ENCODE measurements around the gene JMJD8. TPM values are rescaled to one million over a fixed set of nuclear protein-coding genes. Genes with fewer than 3 reads are reported as not detected.

JMJD8 gene
- total and polyA plus RNA-seq, 9 of the 15 experiments (the other 6 are each of a cell fraction or from before 2014, with no cell fraction given) = 1.2 to 50.6 (median 29.3) TPM

GRCh38 chr16:636206-637080 lies 47.7 kb downstream of the JMJD8 start, which contains the start of gene METTL26 (continued):
- 0 out of 2 replicates have a peak, but pooled peaks have one; percentile 52 for TF ChIP-seq RERE (CRISPR knock-in tag; IDR thresholded peaks at IDR 0.05; ENCODE audit: borderline replicate concordance)
- TF ChIP-seq SLC30A9 (CRISPR knock-in tag; IDR thresholded peaks at IDR 0.05) = no peak
- TF ChIP-seq, protein P1, sequence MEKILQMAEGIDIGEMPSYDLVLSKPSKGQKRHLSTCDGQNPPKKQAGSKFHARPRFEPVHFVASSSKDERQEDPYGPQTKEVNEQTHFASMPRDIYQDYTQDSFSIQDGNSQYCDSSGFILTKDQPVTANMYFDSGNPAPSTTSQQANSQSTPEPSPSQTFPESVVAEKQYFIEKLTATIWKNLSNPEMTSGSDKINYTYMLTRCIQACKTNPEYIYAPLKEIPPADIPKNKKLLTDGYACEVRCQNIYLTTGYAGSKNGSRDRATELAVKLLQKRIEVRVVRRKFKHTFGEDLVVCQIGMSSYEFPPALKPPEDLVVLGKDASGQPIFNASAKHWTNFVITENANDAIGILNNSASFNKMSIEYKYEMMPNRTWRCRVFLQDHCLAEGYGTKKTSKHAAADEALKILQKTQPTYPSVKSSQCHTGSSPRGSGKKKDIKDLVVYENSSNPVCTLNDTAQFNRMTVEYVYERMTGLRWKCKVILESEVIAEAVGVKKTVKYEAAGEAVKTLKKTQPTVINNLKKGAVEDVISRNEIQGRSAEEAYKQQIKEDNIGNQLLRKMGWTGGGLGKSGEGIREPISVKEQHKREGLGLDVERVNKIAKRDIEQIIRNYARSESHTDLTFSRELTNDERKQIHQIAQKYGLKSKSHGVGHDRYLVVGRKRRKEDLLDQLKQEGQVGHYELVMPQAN (IDR thresholded peaks at IDR 0.05; ENCODE audit: borderline replicate concordance) = peak; percentile 79; the same call in 1 of the 2 replicates
- TF ChIP-seq FOXM1 (IDR thresholded peaks at IDR 0.05; ENCODE audit: low read depth) = peak; percentile 82
- TF ChIP-seq FOXM1 (CRISPR knock-in tag; IDR thresholded peaks at IDR 0.05; ENCODE audit: low read depth) = no peak
- peak; percentile 44; the same call in 1 of the 2 replicates for TF ChIP-seq ZNF212 (CRISPR knock-in tag; IDR thresholded peaks at IDR 0.05)
- no peak for TF ChIP-seq ZFP1 (CRISPR knock-in tag; IDR thresholded peaks at IDR 0.05)
- peak; percentile 72 for TF ChIP-seq HNRNPLL (IDR thresholded peaks at IDR 0.05; ENCODE audit: low read depth, low read length, poor library complexity, severe bottlenecking)
- peak; percentile 90 for TF ChIP-seq NBN (IDR thresholded peaks at IDR 0.05; ENCODE audit: low read depth)
- peak; percentile 87 for TF ChIP-seq BDP1 (IDR thresholded peaks at IDR 0.05; ENCODE audit: insufficient read depth, insufficient read length)
- no peak for TF ChIP-seq NFYB (IDR thresholded peaks at IDR 0.05; ENCODE audit: extremely low read depth, insufficient read length)
- peak; percentile 69 for TF ChIP-seq EP300 (IDR thresholded peaks at IDR 0.05; ENCODE audit: low read length)
- TF ChIP-seq ZNF384 (IDR thresholded peaks at IDR 0.05; ENCODE audit: low read depth, low read length) = peak; percentile 47; the same call in 1 of the 2 replicates
- TF ChIP-seq, protein P2, sequence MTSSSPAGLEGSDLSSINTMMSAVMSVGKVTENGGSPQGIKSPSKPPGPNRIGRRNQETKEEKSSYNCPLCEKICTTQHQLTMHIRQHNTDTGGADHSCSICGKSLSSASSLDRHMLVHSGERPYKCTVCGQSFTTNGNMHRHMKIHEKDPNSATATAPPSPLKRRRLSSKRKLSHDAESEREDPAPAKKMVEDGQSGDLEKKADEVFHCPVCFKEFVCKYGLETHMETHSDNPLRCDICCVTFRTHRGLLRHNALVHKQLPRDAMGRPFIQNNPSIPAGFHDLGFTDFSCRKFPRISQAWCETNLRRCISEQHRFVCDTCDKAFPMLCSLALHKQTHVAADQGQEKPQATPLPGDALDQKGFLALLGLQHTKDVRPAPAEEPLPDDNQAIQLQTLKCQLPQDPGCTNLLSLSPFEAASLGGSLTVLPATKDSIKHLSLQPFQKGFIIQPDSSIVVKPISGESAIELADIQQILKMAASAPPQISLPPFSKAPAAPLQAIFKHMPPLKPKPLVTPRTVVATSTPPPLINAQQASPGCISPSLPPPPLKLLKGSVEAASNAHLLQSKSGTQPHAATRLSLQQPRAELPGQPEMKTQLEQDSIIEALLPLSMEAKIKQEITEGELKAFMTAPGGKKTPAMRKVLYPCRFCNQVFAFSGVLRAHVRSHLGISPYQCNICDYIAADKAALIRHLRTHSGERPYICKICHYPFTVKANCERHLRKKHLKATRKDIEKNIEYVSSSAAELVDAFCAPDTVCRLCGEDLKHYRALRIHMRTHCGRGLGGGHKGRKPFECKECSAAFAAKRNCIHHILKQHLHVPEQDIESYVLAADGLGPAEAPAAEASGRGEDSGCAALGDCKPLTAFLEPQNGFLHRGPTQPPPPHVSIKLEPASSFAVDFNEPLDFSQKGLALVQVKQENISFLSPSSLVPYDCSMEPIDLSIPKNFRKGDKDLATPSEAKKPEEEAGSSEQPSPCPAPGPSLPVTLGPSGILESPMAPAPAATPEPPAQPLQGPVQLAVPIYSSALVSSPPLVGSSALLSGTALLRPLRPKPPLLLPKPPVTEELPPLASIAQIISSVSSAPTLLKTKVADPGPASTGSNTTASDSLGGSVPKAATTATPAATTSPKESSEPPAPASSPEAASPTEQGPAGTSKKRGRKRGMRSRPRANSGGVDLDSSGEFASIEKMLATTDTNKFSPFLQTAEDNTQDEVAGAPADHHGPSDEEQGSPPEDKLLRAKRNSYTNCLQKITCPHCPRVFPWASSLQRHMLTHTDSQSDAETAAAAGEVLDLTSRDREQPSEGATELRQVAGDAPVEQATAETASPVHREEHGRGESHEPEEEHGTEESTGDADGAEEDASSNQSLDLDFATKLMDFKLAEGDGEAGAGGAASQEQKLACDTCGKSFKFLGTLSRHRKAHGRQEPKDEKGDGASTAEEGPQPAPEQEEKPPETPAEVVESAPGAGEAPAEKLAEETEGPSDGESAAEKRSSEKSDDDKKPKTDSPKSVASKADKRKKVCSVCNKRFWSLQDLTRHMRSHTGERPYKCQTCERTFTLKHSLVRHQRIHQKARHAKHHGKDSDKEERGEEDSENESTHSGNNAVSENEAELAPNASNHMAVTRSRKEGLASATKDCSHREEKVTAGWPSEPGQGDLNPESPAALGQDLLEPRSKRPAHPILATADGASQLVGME (CRISPR knock-in tag; IDR thresholded peaks at IDR 0.05) = peak; percentile 60; the same call in 1 of the 2 replicates

All from K562 (cell line).